Fibroblast of gingiva (primary cell): ENCODE results near the gene DOK4.

Source experiments
- DNase-seq: peaks from one replicate; pipeline ENCODE4 v3.0.0-alpha.2; 2011; ENCODE audit warnings: low read depth

The DOK4 gene

DNA sequence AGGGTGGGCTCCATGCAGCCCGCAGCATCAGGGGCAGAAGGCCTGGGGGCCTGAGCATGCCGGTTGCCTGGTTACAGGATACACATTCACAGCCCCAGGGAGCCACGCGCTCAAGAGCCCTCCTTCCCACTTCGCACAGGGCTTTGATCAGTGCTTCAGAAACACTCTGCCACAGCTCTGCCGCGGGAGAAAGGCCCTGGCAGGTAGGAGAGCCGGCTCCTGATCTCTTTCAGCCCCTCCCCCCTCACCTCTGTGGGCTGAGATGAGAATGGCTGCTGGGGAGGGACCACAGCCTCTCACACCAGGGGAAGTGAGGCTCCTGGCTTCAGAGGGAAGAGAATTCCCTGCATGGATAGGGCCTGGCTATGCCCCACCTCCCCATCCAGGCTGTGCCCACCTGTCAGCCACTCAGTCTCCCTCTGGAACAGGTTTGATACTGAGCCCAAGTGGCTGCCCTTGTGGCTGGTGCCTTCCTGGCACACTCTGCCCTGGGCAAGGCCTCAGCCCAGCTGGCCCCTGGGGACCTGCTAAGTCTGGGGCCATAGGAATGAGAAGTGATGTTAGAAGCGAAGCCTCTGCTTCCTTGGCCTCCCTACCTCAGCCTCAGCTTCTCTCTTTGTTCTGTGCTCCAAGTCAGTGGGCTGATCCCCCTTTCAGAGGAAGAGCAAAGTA lies 8.6 kb downstream of the DOK4 start:
- DNase-seq: no peak

DNA sequence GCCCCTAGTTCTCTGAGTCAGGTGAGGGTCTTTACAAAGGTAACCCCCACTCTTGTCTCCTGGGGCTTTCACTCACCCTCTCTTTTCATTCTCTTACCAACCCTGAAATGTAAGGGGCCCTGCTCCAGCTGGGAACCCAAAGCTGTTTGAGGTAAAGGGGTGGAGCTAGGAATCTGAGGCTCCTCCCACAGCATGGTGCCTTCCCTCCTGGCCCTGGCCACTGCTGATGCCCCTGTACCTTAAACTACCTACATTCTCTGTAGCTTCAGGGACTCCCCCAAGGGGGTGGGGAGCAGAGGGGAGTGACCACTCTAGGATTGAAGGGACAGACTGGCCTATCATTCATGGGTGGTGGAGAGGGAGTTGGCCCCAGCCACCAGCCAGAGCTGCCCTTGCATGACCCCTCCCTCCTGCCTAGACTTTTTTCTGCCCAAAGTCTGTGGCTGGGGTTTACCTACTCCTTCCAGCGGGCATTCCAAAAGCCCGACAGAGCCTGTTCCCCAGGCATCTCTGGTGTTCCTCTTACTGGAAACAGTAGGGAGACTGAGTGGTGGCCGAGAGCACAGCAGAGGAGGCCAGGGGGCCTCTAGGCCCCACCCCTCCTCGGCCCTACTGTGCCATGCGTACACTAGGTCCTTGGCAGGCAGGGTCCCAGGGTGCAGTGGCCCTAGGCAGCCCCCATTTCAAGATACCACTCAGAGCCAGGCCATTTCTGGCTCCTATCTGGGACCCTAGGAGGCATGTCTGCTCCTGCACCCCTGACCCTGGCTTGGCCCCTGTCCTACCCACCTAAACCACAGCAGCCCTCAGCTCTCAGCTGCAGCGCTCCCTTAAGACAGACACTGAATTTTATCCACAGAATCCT lies 9.5 kb downstream of the DOK4 start:
- DNase-seq: no peak

DNA sequence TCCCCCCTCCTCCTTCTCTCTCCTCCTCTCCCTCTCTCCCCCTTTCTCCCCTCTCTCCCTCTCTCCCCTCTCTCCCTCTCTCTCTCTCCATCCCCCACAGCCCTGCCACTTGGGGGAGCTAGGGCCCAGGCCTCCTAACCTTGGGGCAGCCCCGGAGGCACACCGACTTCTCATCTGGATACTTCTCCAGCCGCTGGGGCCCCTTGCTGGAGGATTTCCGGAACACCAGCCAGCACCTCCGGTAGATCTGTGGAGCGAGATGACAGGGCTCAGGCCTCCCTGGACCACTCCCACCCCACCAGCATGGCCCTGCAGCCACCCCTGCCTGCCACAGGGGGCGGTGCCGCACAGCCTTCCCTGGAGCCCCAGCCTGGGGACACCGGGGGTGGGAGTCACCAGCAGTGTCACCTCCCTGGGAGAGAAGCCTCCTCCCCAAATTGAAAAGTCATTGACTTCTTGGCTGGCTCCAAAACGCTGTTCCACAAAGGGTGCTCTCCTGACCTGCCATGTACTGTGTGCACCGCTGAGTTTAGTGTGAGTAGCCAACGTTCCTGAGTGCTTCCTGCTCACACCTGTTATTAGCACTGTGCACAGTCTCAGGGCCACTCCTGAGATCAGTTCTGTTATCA lies 10.5 kb downstream of the DOK4 start:
- DNase-seq: no peak

DNA sequence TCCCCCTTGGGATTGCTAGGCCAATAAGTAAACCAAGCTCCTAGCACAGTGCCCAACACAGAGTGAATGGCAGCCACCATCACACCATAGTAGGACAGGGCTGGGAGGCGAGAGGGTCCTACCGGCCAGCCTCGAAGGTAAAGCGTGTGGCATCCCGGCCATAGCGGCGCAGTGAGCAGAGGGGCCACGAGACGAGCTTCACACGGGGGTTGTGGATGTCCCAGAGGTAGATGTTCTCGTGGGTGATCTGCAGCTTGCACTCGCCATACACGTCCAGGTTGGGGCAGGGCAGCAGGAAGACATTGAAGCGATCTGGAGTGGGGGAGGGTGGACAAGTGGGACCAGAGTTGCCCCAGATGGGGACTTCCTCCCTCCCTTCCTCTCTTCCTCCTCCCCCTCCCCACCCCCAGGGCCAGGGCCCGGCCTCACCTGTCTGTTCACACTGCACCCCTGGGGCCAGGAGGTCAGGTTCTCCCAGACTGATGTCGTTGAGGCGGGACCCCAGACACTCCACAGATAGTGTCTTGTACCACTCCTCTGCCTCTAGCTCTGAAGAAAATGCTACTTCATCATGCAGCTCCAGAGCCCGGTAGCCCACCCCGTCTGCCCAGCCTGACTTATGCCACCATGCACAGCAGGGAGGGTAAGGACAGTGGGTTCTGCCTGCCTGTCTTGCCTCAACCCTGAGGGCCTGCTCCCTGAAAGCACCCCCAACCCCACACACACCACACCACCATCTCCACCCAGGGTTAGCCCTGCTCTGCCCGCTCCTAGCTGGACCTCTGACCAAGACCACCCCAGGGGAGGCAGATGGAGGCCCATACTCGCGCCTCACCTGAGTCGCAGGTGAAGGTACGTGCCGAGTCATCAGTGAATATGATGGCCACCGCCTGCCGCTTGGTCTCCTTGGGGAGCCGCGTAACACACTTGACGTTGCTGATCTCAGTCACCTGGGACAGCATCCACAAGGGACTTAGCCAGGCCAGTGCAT lies 11.3 kb downstream of the DOK4 start:
- DNase-seq: no peak

DNA sequence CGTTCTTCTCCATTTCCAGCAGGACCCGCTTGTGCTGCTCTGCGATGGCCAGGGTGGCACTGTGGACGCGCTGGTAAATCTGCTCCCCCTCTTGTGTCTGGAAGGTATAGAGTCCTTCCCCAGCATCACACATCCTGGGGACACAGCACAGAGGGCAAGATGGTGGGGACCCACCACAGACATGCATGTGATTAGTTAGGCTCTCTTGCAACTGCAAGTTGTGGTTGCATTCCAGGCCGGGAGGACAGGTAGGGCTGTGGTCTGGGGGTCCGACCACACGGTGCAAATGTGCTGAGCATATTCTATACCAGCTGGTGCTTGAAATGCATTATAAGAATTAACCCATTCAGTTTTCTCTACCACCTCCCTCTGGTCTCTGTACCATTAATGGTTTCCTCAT lies 12.4 kb downstream of the DOK4 start:
- DNase-seq: no peak

DNA sequence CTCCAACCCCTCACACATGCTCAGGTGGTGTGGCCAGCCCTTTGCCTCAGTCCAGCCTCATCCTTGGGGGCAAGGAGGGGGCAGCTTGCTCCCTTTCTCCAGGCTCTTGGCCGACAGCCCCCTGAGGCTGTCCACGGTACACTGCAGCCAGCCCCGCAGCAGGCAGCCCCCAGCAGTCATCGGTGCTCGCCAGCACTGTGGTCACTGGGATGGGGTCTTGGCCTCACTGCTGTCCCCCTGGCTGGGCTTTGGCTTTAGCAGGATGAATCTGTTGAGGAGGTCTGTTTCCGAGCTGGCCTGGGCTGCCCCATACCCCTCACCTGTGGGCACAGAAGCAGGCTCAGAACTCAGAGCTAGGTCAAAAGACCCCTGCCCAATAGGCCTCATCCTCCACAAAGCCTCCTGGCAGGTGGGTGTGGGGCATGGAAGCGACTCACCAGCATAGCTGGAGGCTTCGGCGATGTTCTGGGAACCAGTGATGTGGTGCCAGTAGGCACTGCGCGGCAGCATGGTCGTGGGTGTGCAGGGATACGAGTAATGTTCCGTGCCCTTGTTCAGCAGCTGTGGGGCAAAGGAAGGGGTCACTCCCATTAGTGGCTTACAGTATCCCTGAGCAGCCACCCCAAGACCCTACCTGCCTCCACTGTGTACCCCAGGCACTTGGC lies 13.0 kb downstream of the DOK4 start:
- DNase-seq: no peak

DNA sequence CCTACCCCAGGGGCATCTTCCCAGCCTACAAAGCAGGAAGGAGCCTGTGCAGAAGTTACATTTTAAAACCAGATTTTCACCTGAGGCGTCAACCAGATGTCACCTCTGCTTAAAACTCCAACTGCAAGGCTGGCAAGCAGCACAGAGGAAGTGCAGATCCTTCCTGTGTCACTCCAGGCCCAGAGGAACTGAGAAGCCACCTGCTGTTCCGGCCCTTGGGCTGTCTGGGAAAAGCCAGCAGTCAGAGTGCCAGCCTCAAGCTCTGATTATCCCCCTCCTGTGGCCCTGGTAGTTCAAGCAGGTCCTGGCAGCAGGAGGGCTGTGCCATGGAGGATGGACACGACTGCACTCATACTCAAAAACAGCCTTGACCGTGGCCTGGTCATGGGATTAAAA lies 13.6 kb downstream of the DOK4 start:
- no peak for DNase-seq

DNA sequence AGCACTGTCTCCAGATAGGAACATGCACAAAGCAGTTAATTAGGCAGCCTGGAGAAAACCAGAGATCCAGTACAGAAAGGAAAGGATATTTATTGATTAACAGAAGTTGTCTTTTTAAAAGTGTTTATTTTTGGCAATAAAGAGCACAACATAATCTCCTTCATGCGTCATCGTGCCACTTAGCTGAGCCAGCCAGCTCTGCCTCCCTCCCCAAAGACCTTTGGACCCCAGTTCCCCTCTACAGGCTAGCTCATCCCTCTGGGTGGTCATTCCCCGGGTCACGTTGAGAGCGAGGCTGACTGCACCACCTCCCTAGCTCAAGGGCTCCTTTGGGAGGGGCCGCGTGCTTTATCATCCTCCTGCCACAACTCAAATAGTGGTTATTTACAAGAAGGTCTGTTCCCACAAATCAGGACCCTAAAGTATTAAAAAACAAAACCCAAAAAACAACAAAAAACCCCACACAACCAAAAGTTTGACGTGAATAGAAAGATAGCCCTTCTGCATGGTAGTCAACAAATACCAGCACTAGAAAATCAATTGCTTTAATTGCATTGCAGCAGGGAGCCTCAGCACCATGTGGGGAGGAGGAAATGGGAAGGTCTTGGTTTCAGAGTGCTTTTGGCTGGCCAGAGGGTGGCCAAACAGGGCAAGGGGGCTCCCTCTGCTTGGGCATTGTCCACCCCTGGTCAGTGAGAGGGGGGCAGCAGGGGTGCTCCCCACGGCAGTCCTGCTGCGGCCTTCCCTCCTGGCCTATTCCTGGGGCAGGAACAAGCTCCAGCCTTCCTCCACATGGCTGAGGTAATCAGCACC lies 14.2 kb downstream of the DOK4 start:
- DNase-seq: no peak

DNA sequence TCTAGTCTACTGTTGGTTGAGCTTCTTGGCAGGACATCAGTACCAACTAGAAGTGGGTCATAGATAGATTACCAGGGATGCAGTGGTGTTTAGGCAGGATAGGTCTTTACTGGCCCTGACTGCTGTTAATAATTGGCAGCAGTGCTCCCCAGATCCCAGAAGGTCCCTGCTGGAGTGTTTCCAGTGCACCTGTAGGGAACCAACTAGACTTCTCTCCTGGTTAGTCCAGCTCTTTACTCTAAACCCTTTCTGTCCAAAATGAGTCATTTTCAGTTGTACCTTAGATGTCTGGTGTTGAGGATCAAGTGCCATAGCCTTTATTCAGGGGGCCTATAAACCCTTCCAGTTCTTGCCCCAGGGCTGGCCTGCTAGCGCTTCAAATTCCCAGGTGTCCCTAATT lies 15.1 kb downstream of the DOK4 start:
- DNase-seq: no peak

DNA sequence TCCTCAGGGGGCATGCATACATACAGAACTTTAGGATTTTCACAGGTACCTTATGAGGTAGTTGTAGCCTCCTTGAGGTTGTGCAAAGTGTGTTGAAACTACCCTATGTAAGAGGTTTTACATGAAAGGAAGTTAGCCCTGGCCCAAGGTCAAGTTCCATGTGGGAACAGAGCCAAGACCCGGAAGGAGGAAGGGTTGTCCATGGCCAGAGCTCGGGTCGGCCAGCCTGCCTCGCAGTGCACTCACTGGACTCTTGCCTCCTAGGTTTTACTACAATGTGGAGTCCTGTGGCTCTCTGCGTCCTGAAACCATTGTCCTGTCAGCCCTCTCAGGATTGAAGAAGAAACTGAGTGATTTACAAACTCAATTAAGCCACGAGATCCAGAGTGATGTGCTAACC lies 15.6 kb downstream of the DOK4 start:
- peak; percentile 44 for DNase-seq

DNA sequence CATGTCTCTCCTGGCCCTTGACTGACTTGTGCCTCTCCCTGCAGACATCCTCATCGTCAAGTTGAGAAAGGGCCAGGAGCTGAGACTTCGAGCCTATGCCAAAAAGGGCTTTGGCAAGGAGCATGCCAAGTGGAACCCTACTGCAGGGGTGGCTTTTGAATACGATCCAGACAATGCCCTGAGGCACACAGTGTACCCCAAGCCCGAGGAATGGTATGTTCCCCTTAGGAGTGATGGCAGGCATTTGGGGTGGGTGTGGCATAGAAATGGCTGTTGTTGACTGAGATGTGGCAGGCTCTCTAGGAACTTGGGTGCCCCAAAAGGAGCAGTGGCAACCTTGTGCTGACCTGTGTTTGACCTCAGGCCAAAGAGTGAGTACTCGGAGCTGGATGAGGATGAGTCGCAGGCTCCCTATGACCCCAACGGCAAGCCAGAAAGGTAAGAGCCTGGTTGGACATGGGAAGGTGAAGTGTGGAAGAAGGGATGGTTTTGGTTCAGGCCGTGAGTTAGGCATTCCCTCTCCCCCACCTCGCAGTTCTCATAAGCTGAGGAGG lies 16.3 kb downstream of the DOK4 start:
- peak; percentile 32 for DNase-seq

DNA sequence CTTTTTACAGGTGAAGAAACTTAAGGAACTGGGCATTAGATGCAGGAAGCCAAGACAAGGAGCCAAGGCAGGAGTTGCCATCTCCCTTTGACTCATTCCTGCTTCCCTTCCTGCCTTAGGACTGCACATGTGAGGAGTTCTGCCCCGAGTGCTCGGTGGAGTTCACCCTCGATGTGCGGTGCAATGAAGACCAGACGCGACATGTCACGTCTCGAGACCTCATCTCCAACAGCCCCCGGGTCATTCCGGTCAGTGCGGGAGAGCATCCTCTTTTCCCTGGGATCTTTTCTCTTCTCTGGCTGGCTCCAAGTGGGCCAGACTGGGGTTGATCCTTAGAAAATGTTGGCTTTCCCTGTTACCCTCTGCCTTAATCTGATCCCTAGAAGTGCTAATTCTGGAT lies 17.2 kb downstream of the DOK4 start:
- DNase-seq: no peak

DNA sequence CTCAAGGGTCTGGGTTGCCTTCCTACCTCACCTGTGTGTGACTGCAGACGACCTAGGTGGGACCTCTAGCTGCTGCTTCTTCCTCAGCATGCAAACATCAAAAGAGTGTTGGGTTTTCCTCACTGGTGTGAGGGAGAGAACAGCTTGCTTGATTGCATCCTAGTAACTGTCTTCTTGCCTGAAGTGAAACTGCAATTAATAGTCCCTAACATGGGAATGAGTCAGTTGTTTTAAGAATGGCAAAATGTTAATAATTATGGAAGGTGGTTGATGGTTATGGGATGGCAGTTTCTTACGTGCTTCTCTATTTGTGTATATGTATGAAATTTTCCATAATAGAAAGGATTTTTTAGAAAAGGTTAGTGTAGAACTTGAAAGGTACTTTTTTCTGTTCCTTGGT lies 17.9 kb downstream of the DOK4 start:
- no peak for DNase-seq

DNA sequence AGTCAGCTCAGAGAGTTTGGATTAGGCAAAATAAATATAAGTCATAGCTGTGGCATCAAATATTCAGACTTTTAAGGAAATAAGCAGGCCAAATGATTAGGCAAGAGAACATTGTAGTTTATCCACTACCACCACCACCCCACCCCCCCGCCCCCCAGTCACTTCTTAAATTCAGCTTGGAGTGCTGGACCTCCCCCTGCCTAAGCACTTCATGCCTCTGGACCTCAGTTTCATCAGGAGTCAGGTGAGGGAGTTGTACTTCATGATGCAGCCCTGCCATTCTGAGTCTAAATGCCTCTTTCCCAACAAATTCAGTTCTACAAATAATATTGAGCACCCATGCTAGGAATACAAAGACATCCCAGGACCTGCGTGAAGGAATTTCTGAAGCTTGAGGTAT lies 21.8 kb downstream of the DOK4 start:
- no peak for DNase-seq

DNA sequence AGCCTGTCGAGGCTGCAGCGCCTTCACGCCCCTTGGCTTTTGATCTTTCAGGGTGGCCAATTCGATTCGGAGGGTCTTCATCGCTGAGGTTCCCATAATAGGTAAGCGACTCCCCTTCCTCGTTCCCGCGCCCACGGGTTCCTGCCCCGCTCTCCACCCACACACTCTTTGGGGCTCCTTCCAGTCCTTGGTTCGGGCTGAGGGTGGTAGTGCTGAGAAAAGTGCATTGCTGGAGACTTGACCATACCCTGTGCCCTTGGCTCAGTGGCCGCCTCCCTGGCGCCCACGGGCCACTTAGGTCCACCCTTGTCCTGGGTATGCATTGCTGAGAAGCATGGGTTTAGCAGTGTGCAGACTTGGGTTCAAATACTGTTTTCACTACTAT lies 23.3 kb downstream of the DOK4 start:
- DNase-seq: no peak

DNA sequence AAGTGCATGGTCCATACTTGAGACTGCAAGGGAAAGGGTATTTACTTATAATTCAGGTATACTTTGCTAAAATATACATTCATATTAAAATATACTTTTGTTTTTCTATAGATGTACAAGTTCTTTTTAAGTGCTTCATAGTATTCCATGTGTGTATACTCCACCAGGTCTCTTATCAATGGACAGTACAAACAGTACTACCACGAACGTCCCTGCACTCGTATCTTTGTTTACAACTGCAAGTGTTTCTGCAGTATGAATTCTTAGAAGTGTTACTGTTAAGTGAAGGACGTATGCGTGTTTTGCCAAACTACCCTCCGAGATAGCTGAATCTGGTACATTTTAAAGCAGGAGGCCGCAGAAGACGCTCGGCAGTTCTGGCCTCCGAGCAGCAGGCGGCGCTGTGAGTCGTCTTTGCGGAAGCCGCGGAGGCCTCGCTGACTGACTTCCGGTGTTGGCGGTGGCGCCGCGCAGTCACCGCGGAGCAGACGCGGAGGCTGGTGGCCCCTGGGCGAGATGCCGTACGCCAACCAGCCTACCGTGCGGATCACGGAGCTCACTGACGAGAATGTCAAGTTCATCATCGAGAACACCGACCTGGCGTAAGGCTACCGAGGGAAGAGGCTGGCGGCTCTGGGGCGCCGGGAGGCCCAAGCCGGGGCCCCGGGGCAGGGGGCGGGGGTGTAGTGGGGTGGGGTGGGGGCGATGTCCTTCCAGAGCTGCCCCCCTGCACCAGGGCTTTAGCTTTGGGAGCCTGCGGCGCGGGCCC lies 23.9 kb downstream of the DOK4 start, which contains the start of gene POLR2C:
TSS of gene POLR2C (plus strand) at position 471 of the 769 bp plus-strand sequence. CDS start at position 517, 46 bp downstream.
- peak; percentile 84 for DNase-seq

DNA sequence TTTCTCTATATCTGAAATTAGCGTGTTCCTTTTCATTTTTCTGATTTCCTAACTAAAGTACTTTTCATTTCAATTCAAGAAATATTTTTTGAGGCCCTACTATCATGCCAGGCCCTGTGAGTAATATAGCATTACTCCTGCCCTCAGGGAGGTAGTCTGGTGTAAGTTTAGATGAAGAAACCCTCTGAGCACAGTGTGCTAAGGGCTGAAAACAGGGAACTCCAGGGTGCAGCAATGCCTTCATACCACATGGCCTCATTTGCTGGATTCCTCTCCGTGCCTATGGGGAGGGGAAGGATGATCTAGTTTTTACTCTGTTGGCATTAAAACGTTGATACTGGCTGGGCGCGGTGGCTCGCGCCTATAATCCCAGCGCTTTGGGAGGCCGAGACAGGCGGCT lies 34.3 kb downstream of the DOK4 start:
- peak; percentile 6 for DNase-seq

DNA sequence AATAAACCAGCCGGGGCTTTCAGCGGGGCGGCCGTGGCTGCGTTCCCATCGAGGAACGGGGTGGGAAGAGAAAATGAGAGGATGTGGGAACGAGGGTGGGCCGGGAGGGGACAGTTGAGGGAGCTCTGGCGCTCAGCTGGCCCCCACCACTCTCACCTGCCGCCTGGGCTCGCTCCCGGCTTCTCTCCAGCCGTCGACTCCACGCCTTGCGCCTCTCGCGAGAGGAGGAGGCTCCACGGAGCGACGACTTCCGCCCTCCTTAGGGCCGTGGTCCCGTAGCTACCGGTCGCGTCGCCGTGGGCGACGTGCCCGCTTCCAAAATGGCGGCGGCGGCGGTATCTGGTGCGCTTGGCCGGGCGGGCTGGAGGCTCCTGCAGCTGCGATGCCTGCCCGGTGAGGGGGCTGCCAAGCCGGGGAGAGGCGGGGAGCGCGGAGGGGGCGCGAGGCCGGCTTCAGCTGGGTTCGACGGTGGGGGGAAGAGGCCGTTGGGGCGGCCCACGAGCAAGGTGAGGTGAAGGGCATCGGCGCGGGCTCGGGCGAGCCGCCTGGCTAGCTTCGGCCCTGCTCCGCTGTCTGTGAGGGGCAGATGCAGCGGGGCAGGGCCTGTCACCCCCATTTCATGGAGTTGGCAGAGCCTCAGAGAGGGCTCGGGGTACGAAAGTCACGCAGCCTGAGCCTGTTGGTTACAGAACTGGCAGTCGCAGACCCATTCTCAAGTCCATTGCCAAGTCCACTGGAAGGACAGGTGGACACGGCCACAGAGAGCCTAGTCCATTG lies 38.9 kb downstream of the DOK4 start, which contains the start of the genes CIAPIN1 and COQ9:
TSS of gene CIAPIN1 (minus strand) at position 200 of the 777 bp plus-strand sequence. CDS start 6,457 bp downstream, outside the sequence.
TSS of gene COQ9 (plus strand) at position 294 of the 777 bp plus-strand sequence. CDS start at position 321, 27 bp downstream.
- peak; percentile 91 for DNase-seq
